HT1080 (cell line): ENCODE measurements around the gene AHRR. TPM values are rescaled to one million over a fixed set of nuclear protein-coding genes. Genes with fewer than 3 reads are reported as not detected.
"Not testable (repeated sequence)": the region's sequence is repeated elsewhere in the genome, so short reads cannot be mapped to it uniquely, and the experiment has no call there.

Source experiments
- DNase-seq: peaks from one replicate; pipeline ENCODE4 v3.0.0-alpha.2; 2015; ENCODE audit warnings: low read depth
- polyA plus RNA-seq, 2 experiments: library from polyadenylated mRNA; depleted of rRNA; stranded (reverse); fragments of >200 nt; gene quantifications; 2 replicates each; pipeline ENCODE4 v1.2.3, GENCODE V29; 2015
- total RNA-seq: library from RNA; depleted of rRNA; stranded (reverse); fragments of >200 nt; shearing (Covaris generic); gene quantifications from 2 replicates; pipeline ENCODE4 v1.2.3, GENCODE V29; 2014; rRNA removed

AHRR gene
- total RNA-seq, result 2.1 and 2.4 TPM in 2 replicates
- polyA plus RNA-seq (2015; cell fraction: cytosol; rRNA removed), result 2.7 and 3.7 TPM in 2 replicates
- 5.1 and 6.8 TPM in 2 replicates for polyA plus RNA-seq (2015; cell fraction: nucleus; rRNA removed)

- peak; percentile 55 for DNase-seq
These were observed at the start of gene AHRR for GRCh38 chr5:321230-321725. Gene AHRR (plus strand): TSS chr5:321714. CDS start chr5:343903, 22,189 bp downstream.

- DNase-seq, result not testable (repeated sequence)
These were observed 49.7 kb upstream of the AHRR start for GRCh38 chr5:271828-272167.

GRCh38 chr5:273091-273490 lies 48.4 kb upstream of the AHRR start:
- DNase-seq, result not testable (repeated sequence)

GRCh38 chr5:273491-273890 lies 48.0 kb upstream of the AHRR start:
- DNase-seq, result not testable (repeated sequence)

- not testable (repeated sequence) for DNase-seq
These were observed 47.2 kb upstream of the AHRR start for GRCh38 chr5:274346-274745.

- no peak for DNase-seq
These were observed 42.9 kb upstream of the AHRR start for GRCh38 chr5:278646-279045.

GRCh38 chr5:279051-279665 lies 42.4 kb upstream of the AHRR start:
- DNase-seq, result not testable (repeated sequence)

- DNase-seq, result no peak
These were observed 35.4 kb upstream of the AHRR start for GRCh38 chr5:285991-286557.

- DNase-seq, result not testable (repeated sequence)
These were observed 31.3 kb upstream of the AHRR start for GRCh38 chr5:290200-290599.

GRCh38 chr5:291345-291744 lies 30.2 kb upstream of the AHRR start:
- not testable (repeated sequence) for DNase-seq

GRCh38 chr5:294788-295187 lies 26.7 kb upstream of the AHRR start:
- not testable (repeated sequence) for DNase-seq

- DNase-seq, result not testable (repeated sequence)
These were observed 25.3 kb upstream of the AHRR start for GRCh38 chr5:296207-296606.

GRCh38 chr5:296954-297353 lies 24.6 kb upstream of the AHRR start:
- DNase-seq, result not testable (repeated sequence)

- not testable (repeated sequence) for DNase-seq
These were observed 24.1 kb upstream of the AHRR start for GRCh38 chr5:297448-297847.

GRCh38 chr5:297991-298736 lies 23.4 kb upstream of the AHRR start:
- not testable (repeated sequence) for DNase-seq

- no peak for DNase-seq
These were observed 22.8 kb upstream of the AHRR start for GRCh38 chr5:298737-299125.

- DNase-seq, result not testable (repeated sequence)
These were observed 21.6 kb upstream of the AHRR start for GRCh38 chr5:299921-300320.

- not testable (repeated sequence) for DNase-seq
These were observed 20.7 kb upstream of the AHRR start for GRCh38 chr5:300691-301435.

GRCh38 chr5:302416-302815 lies 19.1 kb upstream of the AHRR start:
- DNase-seq, result not testable (repeated sequence)

- no peak for DNase-seq
These were observed 18.5 kb upstream of the AHRR start for GRCh38 chr5:302966-303365.

- DNase-seq, result not testable (repeated sequence)
These were observed 17.8 kb upstream of the AHRR start for GRCh38 chr5:303741-304140.
